GM18907 (cell line): ENCODE data around the gene HOXD12.

Source experiments
- ATAC-seq: cut with Tn5 transposase; IDR thresholded peaks from one replicate; pipeline ENCODE4 v1.9.1; 2021; ENCODE audit warnings: mild to moderate bottlenecking, moderate library complexity; ENCODE audit not compliant: unreplicated experiment

HOXD12 gene

GRCh38 chr2:176118601-176119339 lies 19.2 kb downstream of the HOXD12 start:
- ATAC-seq: no peak

GRCh38 chr2:176120364-176121189 lies 21.0 kb downstream of the HOXD12 start:
- no peak for ATAC-seq

GRCh38 chr2:176121190-176122051 lies 21.8 kb downstream of the HOXD12 start:
- no peak for ATAC-seq

GRCh38 chr2:176122052-176122682 lies 22.6 kb downstream of the HOXD12 start:
- ATAC-seq: no peak

GRCh38 chr2:176122683-176123410 lies 23.3 kb downstream of the HOXD12 start, which contains the start of gene HOXD9:
TSS of gene HOXD9 (plus strand) at chr2:176122719. CDS start at chr2:176122769, 50 bp downstream.
- ATAC-seq: no peak

GRCh38 chr2:176123411-176124109 lies 24.0 kb downstream of the HOXD12 start:
- ATAC-seq: no peak

GRCh38 chr2:176124110-176124946 lies 24.7 kb downstream of the HOXD12 start:
- no peak for ATAC-seq

- ATAC-seq: no peak
Measured at GRCh38 chr2:176124947-176125771, 25.6 kb downstream of the HOXD12 start.

- no peak for ATAC-seq
Measured at GRCh38 chr2:176125772-176126054, 26.1 kb downstream of the HOXD12 start.

- no peak for ATAC-seq
Measured at GRCh38 chr2:176126929-176127773, 27.6 kb downstream of the HOXD12 start.

- no peak for ATAC-seq
Measured at GRCh38 chr2:176127774-176128072, 28.1 kb downstream of the HOXD12 start.

GRCh38 chr2:176128172-176128981 lies 28.8 kb downstream of the HOXD12 start:
- ATAC-seq: no peak

GRCh38 chr2:176128982-176129796 lies 29.6 kb downstream of the HOXD12 start, which contains the start of gene HOXD8:
TSS of gene HOXD8 (plus strand) at chr2:176129705. CDS start at chr2:176130367, 662 bp downstream.
- ATAC-seq: no peak

- no peak for ATAC-seq
Measured at GRCh38 chr2:176129813-176130146, 30.2 kb downstream of the HOXD12 start.

- no peak for ATAC-seq
Measured at GRCh38 chr2:176130147-176130956, 30.8 kb downstream of the HOXD12 start.
